ENCODE data around the gene STK32C. TPM values are rescaled to one million over a fixed set of nuclear protein-coding genes. Genes with fewer than 3 reads are reported as not detected.
A peak's percentile ranks its signal among the peaks of the same experiment; 100 is the strongest.

STK32C gene
- total and polyA plus RNA-seq, 10 of the 15 experiments (the other 5 are each of a cell fraction or from before 2014, with no cell fraction given) = 1.5 to 18.1 (median 6.4) TPM

GRCh38 chr10:132326925-132327324, 19.2 kb upstream of the STK32C start:
- SMC1A ChIA-PET (ENCODE audit: uncharacterized antibody, unreplicated experiment) = no interaction called here
- H3K9me3 ChIP-seq (replicated peaks; ENCODE audit: control insufficient read depth, insufficient read depth, low read length) = peaks cover 1% of the 10 kb centered on the region; the same call in 1 of the 3 replicates
- no TSS peak for BruUV-seq (replicated peaks)
- TF ChIP-seq TCF12 (IDR thresholded peaks at IDR 0.05; ENCODE audit: low read depth, low read length) = no peak
- TF ChIP-seq ZBED1 (IDR thresholded peaks at IDR 0.05; ENCODE audit: borderline replicate concordance) = no peak
- TF ChIP-seq BCLAF1 (IDR thresholded peaks at IDR 0.05) = no peak
- no peak for TF ChIP-seq MEF2A (IDR thresholded peaks at IDR 0.05; ENCODE audit: insufficient read depth, low read depth, low read length)
- no peak for TF ChIP-seq EGR1 (IDR thresholded peaks at IDR 0.05; ENCODE audit: borderline replicate concordance in 1 of 2, low read depth in 2 of 2, low read length in 2 of 2)
- no peak for TF ChIP-seq RELA (IDR thresholded peaks at IDR 0.05; ENCODE audit: borderline replicate concordance, partially characterized antibody)
- TF ChIP-seq STAT1 (conservative IDR thresholded peaks at IDR 0.05) = no peak
- no peak for TF ChIP-seq MYC (IDR thresholded peaks at IDR 0.05; ENCODE audit: insufficient read depth, insufficient read length, insufficient replicate concordance, low read length, severe bottlenecking)
- TF ChIP-seq EZH2 (IDR thresholded peaks at IDR 0.05; ENCODE audit: borderline replicate concordance, control insufficient read depth, low read depth, low read length) = no peak
- no peak for TF ChIP-seq GATAD2B (conservative IDR thresholded peaks at IDR 0.05; ENCODE audit: low read depth)
- no peak for TF ChIP-seq SKIL (IDR thresholded peaks at IDR 0.05; ENCODE audit: low read depth, poor library complexity, severe bottlenecking)
- no peak for TF ChIP-seq SIN3A (IDR thresholded peaks at IDR 0.05; ENCODE audit: low read depth, low read length)
- TF ChIP-seq BMI1 (IDR thresholded peaks at IDR 0.05; ENCODE audit: borderline replicate concordance) = no peak
- TF ChIP-seq PML (IDR thresholded peaks at IDR 0.05; ENCODE audit: low read length) = no peak
- TF ChIP-seq CREM (IDR thresholded peaks at IDR 0.05; ENCODE audit: low read depth) = no peak
- no peak for TF ChIP-seq CHD2 (IDR thresholded peaks at IDR 0.05; ENCODE audit: borderline replicate concordance, low read depth, low read length)
- TF ChIP-seq ZNF207 (IDR thresholded peaks at IDR 0.05; ENCODE audit: borderline replicate concordance) = no peak
- TF ChIP-seq FOS (IDR thresholded peaks at IDR 0.05; ENCODE audit: borderline replicate concordance, extremely low read depth, insufficient read length) = no peak
- TF ChIP-seq TCF3 (IDR thresholded peaks at IDR 0.05; ENCODE audit: borderline replicate concordance, insufficient read depth, low read depth, low read length) = no peak
- no peak for TF ChIP-seq KLF5 (IDR thresholded peaks at IDR 0.05; ENCODE audit: partially characterized antibody)
- WGBS (ENCODE audit: insufficient coverage, insufficient replicate concordance, low lambda C conversion rate, missing lambda C conversion rate) = 95% methylated on average over 4 of the region's 4 CpGs
- intact Hi-C loops (cut with micrococcal nuclease; ENCODE audit: unreplicated experiment) = loop anchor here (10.0 kb wide), 1 partner anchor 248 kb away; no protein-coding TSS in a partner anchor
- RAD21 ChIA-PET (ENCODE audit: unreplicated experiment) = interaction anchor here (1.1 kb wide), 1 partner anchor 61 kb away, joined by 3 read pairs; no protein-coding TSS in a partner anchor
- no peaks in the 10 kb centered on the region for H4K20me1 ChIP-seq (ENCODE audit: control insufficient read depth, insufficient read depth)
- POLR2A ChIA-PET = no interaction called here
- H3K27ac ChIP-seq (ENCODE audit: control insufficient read depth, insufficient read depth) = no peak overlapping the region
- H3K4me1 ChIP-seq (ENCODE audit: control insufficient read depth, insufficient read depth, low read length) = peaks cover 21% of the 10 kb centered on the region
- FAIRE-seq (no peak), DNase-seq (ENCODE audit: low read depth, low spot score) (no peak), ATAC-seq (no peak)
- no peak overlapping the region for H2AFZ ChIP-seq (ENCODE audit: control insufficient read depth, low read depth, low read length)
- peaks cover 0 to 3% of the 10 kb centered on the region in 2 experiments; a peak in 1 of 4 replicates for H3K36me3 ChIP-seq (ENCODE audit: control insufficient read depth in 2 of 2, insufficient read depth in 2 of 2, low read length in 1 of 2)
- no peaks in the 10 kb centered on the region for H3K27me3 ChIP-seq (replicated peaks in 1 of 2; ENCODE audit: control insufficient read depth in 2 of 2, insufficient read depth in 2 of 2, low read length in 1 of 2)
- peak overlapping the region; percentile 4; the same call in 1 of the 2 replicates for H3K4me2 ChIP-seq (ENCODE audit: control insufficient read depth, insufficient read depth)
- peaks cover 31% of the 10 kb centered on the region for H3K79me2 ChIP-seq (ENCODE audit: control insufficient read depth, insufficient read depth, low read length)
- CTCF ChIA-PET = interaction anchor here (0.7 kb wide), 1 partner anchor 57 kb away, joined by 3 read pairs; no protein-coding TSS in a partner anchor
- in situ Hi-C loops (cut with MboI) = no loop called here
- H3K9ac ChIP-seq (ENCODE audit: control insufficient read depth, insufficient read depth, low read length) = no peak overlapping the region
- H3K4me3 ChIP-seq = no peak overlapping the region

All from GM12878 (cell line).